CD4-positive, alpha-beta T cell (primary cell): ENCODE results near the gene BICDL1. TPM values are rescaled to one million over a fixed set of nuclear protein-coding genes. Genes with fewer than 3 reads are reported as not detected.
"Not testable (repeated sequence)": the region's sequence is repeated elsewhere in the genome, so short reads cannot be mapped to it uniquely, and the experiment has no call there.

Source experiments
- ATAC-seq: fragments of 200-7000 bp; cut with Tn5 transposase; one replicate; pipeline ENCODE4 v1.10.0; 2022; ENCODE audit warnings: mild to moderate bottlenecking; ENCODE audit not compliant: poor library complexity
- CTCF ChIA-PET: fragments of 350-600 bp; sonication (Branson Sonifier 250); formaldehyde crosslinking; loops from one replicate; lab custom pipeline; 2021; ENCODE audit warnings: antibody characterized with exemption, inconsistent platforms; lab: Charles Lee
- POLR2A ChIA-PET: fragments of 350-600 bp; sonication (Branson Sonifier 250); formaldehyde crosslinking; loops from one replicate; lab custom pipeline; 2021; ENCODE audit warnings: antibody characterized with exemption, inconsistent platforms; lab: Charles Lee
- DNase-seq, 14 experiments: peaks; one replicate each; pipeline ENCODE4 v3.0.0-alpha.2; 2013 to 2020; ENCODE audit warnings: mixed read lengths in 2 of 14
- H3K27ac ChIP-seq, 2 donors: one replicate each; pipeline versions ENCODE4 v1.5.1 to v1.7.0; 2013; ENCODE audit warnings: low read length in 2 of 2, low read depth in 1 of 2, mild to moderate bottlenecking in 1 of 2
- H3K27me3 ChIP-seq, 2 experiments: 1 replicate in 1 of 2; 2 replicates in 1 of 2; pipeline versions ENCODE4 v1.6.1 to v1.7.0; 2013; ENCODE audit warnings: low read length in 2 of 2, control low read depth in 1 of 2, mild to moderate bottlenecking in 1 of 2, moderate library complexity in 1 of 2; ENCODE audit not compliant: insufficient read depth in 2 of 2, control insufficient read depth in 1 of 2
- H3K36me3 ChIP-seq: one replicate; pipeline ENCODE4 v1.6.1; 2013; ENCODE audit warnings: low read length, control low read depth; ENCODE audit not compliant: insufficient read depth
- H3K4me1 ChIP-seq: one replicate; pipeline ENCODE4 v1.6.1; 2013; ENCODE audit warnings: low read length, control low read depth; ENCODE audit not compliant: insufficient read depth
- H3K4me3 ChIP-seq: one replicate; pipeline ENCODE4 v1.5.1; 2013; ENCODE audit warnings: mild to moderate bottlenecking, low read length, moderate library complexity
- H3K9me3 ChIP-seq, 2 experiments: 1 replicate in 1 of 2; 2 replicates in 1 of 2; pipeline versions ENCODE4 v1.6.1 to v1.7.0; 2013; ENCODE audit warnings: low read length in 2 of 2, mild to moderate bottlenecking in 2 of 2, control low read depth in 1 of 2, moderate library complexity in 1 of 2; ENCODE audit not compliant: control insufficient read depth in 1 of 2, insufficient read depth in 1 of 2
- H3K27ac Mint-ChIP-seq: one replicate; pipeline ENCODE4 v1.8.0; 2020; ENCODE audit warnings: mixed read lengths
- H3K27me3 Mint-ChIP-seq: one replicate; pipeline ENCODE4 v1.8.0; 2021; ENCODE audit warnings: mixed read lengths
- H3K36me3 Mint-ChIP-seq: one replicate; pipeline ENCODE4 v1.8.0; 2021; ENCODE audit warnings: low read depth, mixed read lengths
- H3K4me1 Mint-ChIP-seq: one replicate; pipeline ENCODE4 v1.8.0; 2021; ENCODE audit warnings: low read depth, mixed read lengths
- H3K4me3 Mint-ChIP-seq: one replicate; pipeline ENCODE4 v1.8.0; 2020; ENCODE audit warnings: mild to moderate bottlenecking, mixed read lengths
- H3K9me3 Mint-ChIP-seq: one replicate; pipeline ENCODE4 v1.8.0; 2020; ENCODE audit warnings: mixed read lengths
- CTCF ChIP-seq: fragments of 200-600 bp; IDR thresholded peaks from one replicate; pipeline ENCODE4 v1.8.0; 2022; ENCODE audit warnings: antibody characterized with exemption, mild to moderate bottlenecking
- intact Hi-C, 2 experiments: fragments of 100-400 bp; cut with DNase I in 1 of 2; cut with micrococcal nuclease in 1 of 2; formaldehyde crosslinking; loops; one replicate each; pipeline versions ENCODE4 v1.15.1 to v1.9.0; 2023 to 2025; cut with DNase I, micrococcal nuclease
- total RNA-seq, 174 experiments: library from RNA in 2 of 174; stranded (reverse) in 2 of 174; gene quantifications; one replicate each; pipeline ENCODE4 v1.2.3 and lab custom pipeline; 2021 to 2026

BICDL1 gene
- total RNA-seq, 2 experiments from 2014 or later = 143 to 146 TPM

- H3K36me3 Mint-ChIP-seq = peaks cover 24% of the 10 kb centered on the region
- Histone ChIP-seq H3K4me1 (peaks cover 66% of the 10 kb centered on the region), H3K9me3 (no peaks in the 10 kb centered on the region), H3K27ac (peak overlapping the region; percentile 86 to 96), H3K27me3 (no peaks in the 10 kb centered on the region), H3K36me3 (no peaks in the 10 kb centered on the region), H3K4me3 (no peak overlapping the region)
- intact Hi-C loops = loop anchor here in 1 of 2 experiments (1.0 to 10.0 kb wide), 5 partner anchors 25 to 278 kb away; partner anchors contain the start of genes BICDL1, RNU4-1, RNU4-2 and RPLP0
- TF ChIP-seq CTCF = no peak
- ATAC-seq (peak; percentile 59), DNase-seq (peak in 9 of 14 experiments; percentile 25 to 94 (median 55))
- no peaks in the 10 kb centered on the region for H3K9me3 Mint-ChIP-seq
- ChIA-PET POLR2A (interaction anchor here (0.9 to 2.2 kb wide), 8 partner anchors 8 to 521 kb away, joined by 3 to 35 read pairs (median 3); partner anchors contain the start of genes BICDL1 and RPLP0), CTCF (interaction anchor here (0.5 to 5.8 kb wide), 3 partner anchors 25 to 107 kb away, joined by 3 to 33 read pairs (median 33); partner anchors contain the start of gene BICDL1)
- peak overlapping the region; percentile 96 for H3K27ac Mint-ChIP-seq
- H3K4me1 Mint-ChIP-seq = peaks cover 73% of the 10 kb centered on the region
- H3K27me3 Mint-ChIP-seq = no peaks in the 10 kb centered on the region
- peak overlapping the region; percentile 13 for H3K4me3 Mint-ChIP-seq
Measured at GRCh38 chr12:120013659-120014380, 24.8 kb downstream of the BICDL1 start.

GRCh38 chr12:120014381-120014735, 25.3 kb downstream of the BICDL1 start:
- Mint-ChIP-seq H3K36me3 (peaks cover 24% of the 10 kb centered on the region), H3K27ac (peak overlapping the region; percentile 96), H3K4me3 (peak overlapping the region; percentile 13), H3K4me1 (peaks cover 73% of the 10 kb centered on the region)
- Histone ChIP-seq H3K4me1 (peaks cover 66% of the 10 kb centered on the region), H3K27ac (peak overlapping the region; percentile 86 to 96)
- not testable (repeated sequence) for H3K9me3 ChIP-seq, H3K9me3 Mint-ChIP-seq, ATAC-seq, H3K27me3 ChIP-seq, H3K36me3 ChIP-seq, H3K4me3 ChIP-seq, H3K27me3 Mint-ChIP-seq
- ChIA-PET CTCF (interaction anchor here (0.8 to 5.8 kb wide), 3 partner anchors 21 to 73 kb away, joined by 3 to 33 read pairs (median 33); partner anchors contain the start of gene BICDL1), POLR2A (interaction anchor here (0.7 to 2.2 kb wide), 9 partner anchors 9 to 520 kb away, joined by 3 to 35 read pairs (median 4); partner anchors contain the start of genes BICDL1, RAB35, RNU4-1 and RPLP0)
- intact Hi-C loops = loop anchor here in 1 of 2 experiments (1.0 to 10.0 kb wide), 4 partner anchors 26 to 278 kb away; partner anchors contain the start of genes RNU4-1, RNU4-2 and RPLP0
- peak in 2 of 14 experiments; percentile 25 to 36 for DNase-seq

GRCh38 chr12:120015313-120015712, 26.3 kb downstream of the BICDL1 start:
- Mint-ChIP-seq H3K36me3 (peaks cover 24% of the 10 kb centered on the region), H3K4me3 (peak overlapping the region; percentile 47), H3K9me3 (no peaks in the 10 kb centered on the region), H3K27me3 (no peaks in the 10 kb centered on the region), H3K27ac (peak overlapping the region; percentile 96), H3K4me1 (peaks cover 70% of the 10 kb centered on the region)
- TF ChIP-seq CTCF = no peak
- H3K27ac ChIP-seq = peak overlapping the region; percentile 86 to 96
- peak in 10 of 14 experiments; percentile 13 to 85 (median 45) for DNase-seq
- no peak for ATAC-seq
- H3K36me3 ChIP-seq = no peaks in the 10 kb centered on the region
- H3K27me3 ChIP-seq = no peaks in the 10 kb centered on the region
- CTCF ChIA-PET = interaction anchor here (0.8 to 5.8 kb wide), 3 partner anchors 20 to 72 kb away, joined by 3 to 33 read pairs (median 3); partner anchors contain the start of gene BICDL1
- POLR2A ChIA-PET = interaction anchor here (0.6 to 2.2 kb wide), 6 partner anchors 8 to 1120 kb away, joined by 4 to 35 read pairs (median 6); partner anchors contain the start of genes BICDL1, RAB35 and RNU4-1
- no peak overlapping the region for H3K4me3 ChIP-seq
- peaks cover 62% of the 10 kb centered on the region for H3K4me1 ChIP-seq
- intact Hi-C loops = loop anchor here in 1 of 2 experiments (2.0 to 10.0 kb wide), 2 partner anchors 25 to 189 kb away; partner anchors contain the start of gene RPLP0
- H3K9me3 ChIP-seq = no peaks in the 10 kb centered on the region

- Mint-ChIP-seq H3K4me1 (peaks cover 61% of the 10 kb centered on the region), H3K36me3 (peaks cover 24% of the 10 kb centered on the region), H3K4me3 (peak overlapping the region; percentile 43), H3K27ac (peak overlapping the region; percentile 96)
- Histone ChIP-seq H3K27ac (peak overlapping the region; percentile 4 to 86), H3K4me1 (peaks cover 53% of the 10 kb centered on the region)
- not testable (repeated sequence) for H3K9me3 Mint-ChIP-seq, DNase-seq, H3K36me3 ChIP-seq, H3K9me3 ChIP-seq, H3K27me3 Mint-ChIP-seq, ATAC-seq, H3K27me3 ChIP-seq, H3K4me3 ChIP-seq
- POLR2A ChIA-PET = interaction anchor here (2.1 kb wide), 2 partner anchors 9 to 27 kb away, joined by 8 to 9 read pairs; partner anchors contain the start of gene BICDL1
- CTCF ChIA-PET = interaction anchor here (0.6 to 5.8 kb wide), 2 partner anchors 71 to 91 kb away, joined by 3 to 33 read pairs; no protein-coding TSS in a partner anchor
- intact Hi-C loops = loop anchor here (1.0 to 10.0 kb wide), 2 partner anchors 27 to 189 kb away; partner anchors contain the start of genes BICDL1 (in 1 of the 2) and RPLP0 (in 1 of the 2)
Measured at GRCh38 chr12:120016199-120016598, 27.2 kb downstream of the BICDL1 start.
